GM21423 (cell line): ENCODE measurements around the gene MNAT1.
"Not testable (repeated sequence)": the region's sequence is repeated elsewhere in the genome, so short reads cannot be mapped to it uniquely, and the experiment has no call there.

Source experiments
- ATAC-seq: cut with Tn5 transposase; IDR thresholded peaks from one replicate; pipeline ENCODE4 v1.9.1; 2021; ENCODE audit warnings: mild to moderate bottlenecking, moderate library complexity; ENCODE audit not compliant: unreplicated experiment

MNAT1 gene

GRCh38 chr14:60734465-60735242, at the start of gene MNAT1:
Gene MNAT1, plus strand, starts transcription at chr14:60734761. Its CDS starts 102 bp downstream, at chr14:60734863.
- ATAC-seq: peak; percentile 96

- ATAC-seq: no peak
These were observed 47.7 kb upstream of the MNAT1 start for GRCh38 chr14:60686865-60687264.

GRCh38 chr14:60691383-60692113, 43.0 kb upstream of the MNAT1 start:
- ATAC-seq: no peak

GRCh38 chr14:60695327-60695726, 39.2 kb upstream of the MNAT1 start:
- no peak for ATAC-seq

DNA sequence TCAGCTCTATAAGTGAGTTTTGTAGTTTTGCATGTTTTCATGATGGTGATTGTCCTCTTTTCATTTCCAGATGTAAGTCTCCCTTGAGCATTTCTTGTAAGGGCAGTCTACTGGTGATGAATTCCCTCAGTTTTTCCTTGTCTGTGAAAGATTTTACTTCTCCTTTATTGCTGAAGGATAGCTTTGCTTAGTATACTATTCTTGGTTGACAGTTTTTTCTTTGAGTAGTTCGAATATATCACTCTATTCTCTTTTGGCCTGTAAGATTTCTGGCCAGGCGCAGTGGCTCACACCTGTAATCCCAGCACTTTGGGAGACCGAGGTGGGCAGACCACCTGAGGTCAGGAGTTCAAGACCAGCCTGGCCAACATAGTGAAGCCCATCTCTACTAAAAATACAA, 34.0 kb upstream of the MNAT1 start:
- ATAC-seq: no peak

GRCh38 chr14:60705100-60705499, 29.5 kb upstream of the MNAT1 start:
- no peak for ATAC-seq

- no peak for ATAC-seq
These were observed 26.7 kb upstream of the MNAT1 start for GRCh38 chr14:60707858-60708257.

GRCh38 chr14:60710494-60710893, 24.1 kb upstream of the MNAT1 start:
- ATAC-seq: no peak

DNA sequence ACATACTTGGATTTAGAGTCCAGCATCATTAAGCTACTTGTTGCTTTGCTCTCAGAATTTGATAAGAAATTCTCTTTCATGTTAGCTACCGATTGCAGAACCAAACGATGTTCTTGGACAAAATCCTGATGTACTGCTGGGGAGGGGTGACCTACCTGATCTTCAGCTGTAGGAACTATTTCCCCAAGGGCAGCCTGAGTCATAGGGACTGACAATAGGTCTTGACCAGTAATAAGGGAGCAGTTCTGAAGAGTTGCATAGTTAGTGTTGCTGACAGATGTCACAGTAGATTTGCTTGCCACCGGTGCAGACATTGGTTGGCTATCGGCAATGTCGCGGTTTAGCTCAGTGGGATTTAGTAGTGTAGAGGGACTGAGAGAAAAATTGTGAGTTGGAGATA, 21.0 kb upstream of the MNAT1 start:
- ATAC-seq: no peak

GRCh38 chr14:60720391-60720790, 14.2 kb upstream of the MNAT1 start:
- no peak for ATAC-seq

- ATAC-seq: no peak
These were observed 13.6 kb upstream of the MNAT1 start for GRCh38 chr14:60720962-60721325.

DNA sequence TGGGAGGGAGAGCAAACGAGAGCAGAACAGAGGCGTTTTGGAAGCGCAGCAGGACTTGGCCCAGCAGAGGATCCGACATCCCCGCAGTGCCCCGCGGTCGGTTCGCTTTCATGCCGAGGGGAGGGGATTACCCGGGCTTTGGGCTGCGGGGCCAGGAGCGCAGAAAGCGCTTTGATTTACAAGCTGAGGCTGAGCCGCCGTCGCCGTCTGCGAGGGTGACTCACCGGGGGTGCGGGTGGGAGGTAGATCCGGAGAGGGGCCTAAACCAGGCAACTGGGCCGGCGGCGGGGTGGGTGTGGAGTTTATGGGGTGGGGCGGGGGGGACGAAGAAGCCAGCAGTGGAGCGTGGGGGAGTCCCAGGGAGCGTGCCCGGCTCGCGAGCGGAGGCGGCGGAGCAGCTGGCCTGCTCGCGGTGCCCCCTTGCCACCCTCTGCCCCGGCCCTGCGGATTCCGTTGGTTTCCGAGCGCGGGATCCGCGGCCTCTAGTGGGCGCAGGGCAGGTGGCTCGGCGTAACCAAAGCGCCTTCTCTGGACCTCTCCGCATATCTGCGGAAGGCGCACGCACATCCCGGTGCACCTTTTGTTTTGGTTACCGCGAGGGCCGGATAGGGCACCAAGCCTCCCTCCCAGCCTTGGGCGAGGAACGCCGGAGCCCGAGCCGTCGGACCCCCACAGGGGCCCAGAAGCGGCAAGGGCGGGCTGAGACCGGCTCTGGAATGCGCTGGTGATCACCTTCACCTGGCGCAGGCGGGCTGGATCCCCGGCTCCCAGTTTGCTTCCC, 13.0 kb upstream of the MNAT1 start:
- no peak for ATAC-seq

DNA sequence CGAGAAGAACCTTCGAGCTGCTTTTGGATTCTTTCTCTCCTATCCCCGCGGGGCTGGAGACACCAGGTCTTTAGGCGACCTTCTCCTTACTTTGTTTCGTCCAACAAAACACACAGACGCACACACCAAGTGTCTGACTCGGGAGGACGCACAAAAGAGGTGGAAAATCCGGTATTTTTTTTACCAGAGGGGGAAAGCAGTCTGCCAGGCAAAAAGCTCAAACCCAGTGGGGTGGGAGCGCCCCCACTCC, 12.5 kb upstream of the MNAT1 start:
- no peak for ATAC-seq

- ATAC-seq: peak; percentile 32
These were observed 12.0 kb upstream of the MNAT1 start for GRCh38 chr14:60722357-60723115.

GRCh38 chr14:60723116-60723906, 11.2 kb upstream of the MNAT1 start:
- ATAC-seq: peak; percentile 51

DNA sequence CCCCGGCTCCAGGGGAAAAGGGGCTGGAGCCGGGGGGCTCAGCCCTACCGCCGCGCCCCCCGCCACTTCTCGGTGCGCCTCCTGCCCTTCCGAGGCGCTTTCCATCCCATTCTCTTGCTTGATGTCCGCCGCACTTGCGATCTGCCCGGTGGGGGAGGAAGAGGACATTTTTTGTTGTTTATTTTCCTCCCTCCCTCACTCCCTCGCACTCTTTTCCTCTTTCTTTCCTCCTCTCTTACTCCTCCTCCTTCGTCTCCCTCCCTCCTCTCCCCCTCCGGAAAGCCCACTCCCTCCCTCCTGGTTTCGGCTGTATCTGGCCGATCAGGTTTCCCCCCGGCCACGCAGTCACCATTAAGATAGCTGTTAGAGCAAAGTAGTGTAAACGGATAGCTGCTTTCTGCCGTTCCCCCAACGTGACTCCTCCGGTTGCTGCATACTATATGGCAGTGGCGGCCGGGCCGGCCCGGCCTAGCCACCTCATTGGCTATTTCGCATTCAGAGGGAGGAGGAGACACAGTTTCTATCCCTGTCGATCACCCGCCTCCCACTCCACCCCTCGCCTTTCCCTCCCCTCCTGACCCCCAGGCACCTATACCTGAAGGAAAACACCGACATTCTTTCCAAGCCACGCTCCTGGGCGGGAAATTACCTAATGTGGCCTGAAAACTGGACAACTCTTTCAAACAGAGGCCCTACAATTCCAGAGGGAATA, 10.5 kb upstream of the MNAT1 start, which contains the start of gene SIX4:
Gene SIX4, minus strand, starts transcription at position 445 of the 712 bp plus-strand sequence. Its CDS starts 277 bp downstream, at position 168.
- ATAC-seq: peak; percentile 43

- not testable (repeated sequence) for ATAC-seq
These were observed 3.3 kb upstream of the MNAT1 start for GRCh38 chr14:60731291-60731690.

DNA sequence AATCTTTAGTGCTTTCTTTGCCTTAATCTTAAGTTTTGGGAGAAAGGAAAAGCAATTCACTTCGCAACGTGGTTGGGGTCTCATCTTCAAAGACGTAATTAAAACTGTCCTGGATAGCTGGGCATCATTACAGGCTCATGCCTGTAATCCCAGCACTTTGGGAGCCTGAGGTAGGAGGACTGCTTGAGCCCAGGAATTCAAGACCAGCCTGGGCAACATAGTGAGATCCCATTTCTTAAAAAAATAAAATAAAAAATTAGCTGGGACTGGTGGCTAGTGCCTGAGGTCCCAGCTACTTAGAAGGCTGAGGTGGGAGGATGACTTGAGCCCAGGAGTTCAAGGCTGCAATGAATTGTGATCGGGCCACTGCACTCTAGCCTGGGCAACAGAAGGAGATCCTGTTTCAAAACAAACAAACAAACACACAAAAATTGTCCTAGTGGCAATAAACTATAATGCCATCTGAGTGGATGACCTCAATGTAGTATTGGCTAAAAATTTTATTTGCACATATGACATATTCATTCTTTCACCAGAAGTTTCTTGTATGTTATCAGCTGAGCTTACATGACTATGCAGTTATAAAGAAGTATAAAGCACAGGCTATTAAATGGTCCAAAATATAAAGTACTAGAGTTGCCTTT, 1.6 kb upstream of the MNAT1 start:
- ATAC-seq: no peak

- ATAC-seq: no peak
These were observed 855 bp downstream of the MNAT1 start for GRCh38 chr14:60735416-60735815.
